ENCODE data around the gene SUPT4H1.

SUPT4H1 gene

DNA sequence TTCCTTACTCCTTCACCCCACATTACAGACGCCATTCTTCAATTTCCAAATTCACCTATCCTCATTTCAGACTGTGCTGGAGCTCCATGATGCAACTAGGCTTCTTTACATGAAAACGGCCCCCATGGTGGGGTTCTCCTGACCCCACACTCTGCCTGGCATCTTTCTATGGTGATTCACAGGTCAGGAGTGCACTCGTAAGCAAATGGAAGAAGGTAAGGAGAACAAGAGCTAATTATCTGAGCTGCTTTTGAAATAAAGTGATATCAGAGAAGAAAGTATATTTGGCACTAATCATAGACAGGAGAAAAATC, 27.5 kb upstream of the SUPT4H1 start:
- H3K27ac ChIP-seq = peak overlapping the region; percentile 90
- TF ChIP-seq, protein P1, sequence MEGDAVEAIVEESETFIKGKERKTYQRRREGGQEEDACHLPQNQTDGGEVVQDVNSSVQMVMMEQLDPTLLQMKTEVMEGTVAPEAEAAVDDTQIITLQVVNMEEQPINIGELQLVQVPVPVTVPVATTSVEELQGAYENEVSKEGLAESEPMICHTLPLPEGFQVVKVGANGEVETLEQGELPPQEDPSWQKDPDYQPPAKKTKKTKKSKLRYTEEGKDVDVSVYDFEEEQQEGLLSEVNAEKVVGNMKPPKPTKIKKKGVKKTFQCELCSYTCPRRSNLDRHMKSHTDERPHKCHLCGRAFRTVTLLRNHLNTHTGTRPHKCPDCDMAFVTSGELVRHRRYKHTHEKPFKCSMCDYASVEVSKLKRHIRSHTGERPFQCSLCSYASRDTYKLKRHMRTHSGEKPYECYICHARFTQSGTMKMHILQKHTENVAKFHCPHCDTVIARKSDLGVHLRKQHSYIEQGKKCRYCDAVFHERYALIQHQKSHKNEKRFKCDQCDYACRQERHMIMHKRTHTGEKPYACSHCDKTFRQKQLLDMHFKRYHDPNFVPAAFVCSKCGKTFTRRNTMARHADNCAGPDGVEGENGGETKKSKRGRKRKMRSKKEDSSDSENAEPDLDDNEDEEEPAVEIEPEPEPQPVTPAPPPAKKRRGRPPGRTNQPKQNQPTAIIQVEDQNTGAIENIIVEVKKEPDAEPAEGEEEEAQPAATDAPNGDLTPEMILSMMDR (conservative IDR thresholded peaks at IDR 0.05) = no peak

DNA sequence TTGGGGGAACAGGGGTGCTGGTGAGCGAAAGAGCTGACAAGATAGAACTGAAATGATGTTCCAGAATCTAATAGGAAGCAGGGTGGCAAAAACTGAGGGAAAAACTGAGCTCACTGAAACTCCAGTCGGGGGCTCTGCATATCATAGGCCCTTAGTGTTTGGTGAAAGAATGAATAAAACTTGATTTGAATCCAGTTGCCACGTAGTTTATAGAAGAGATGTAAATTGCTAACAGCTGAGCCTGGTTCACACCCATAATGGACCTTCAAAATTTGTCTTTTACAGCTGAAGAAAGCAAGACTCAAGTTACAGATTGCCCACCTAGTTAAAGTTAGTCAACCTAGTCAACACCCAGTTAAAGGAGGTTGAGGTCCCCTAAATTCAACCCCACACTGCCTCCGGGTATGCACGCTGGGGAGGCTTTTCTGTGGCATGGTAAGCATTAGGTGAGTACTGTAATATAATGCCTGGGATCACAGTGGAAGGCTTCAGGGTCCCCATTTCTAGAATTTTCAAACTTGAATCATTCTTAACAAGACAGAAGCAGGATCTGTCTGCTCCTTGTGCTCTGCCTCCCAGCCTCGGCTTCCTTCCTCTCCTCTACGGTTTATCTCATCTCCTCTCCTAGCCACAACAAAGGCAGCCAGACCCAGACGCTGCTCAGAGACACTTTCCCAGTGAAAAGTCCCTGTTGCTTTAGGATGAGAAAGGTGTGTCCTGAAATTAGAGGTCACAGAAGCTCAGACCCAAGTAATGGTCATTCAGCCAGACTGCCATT, 26.9 kb upstream of the SUPT4H1 start:
- peak overlapping the region; percentile 90 for H3K27ac ChIP-seq
- TF ChIP-seq, protein P1 (conservative IDR thresholded peaks at IDR 0.05) = no peak

DNA sequence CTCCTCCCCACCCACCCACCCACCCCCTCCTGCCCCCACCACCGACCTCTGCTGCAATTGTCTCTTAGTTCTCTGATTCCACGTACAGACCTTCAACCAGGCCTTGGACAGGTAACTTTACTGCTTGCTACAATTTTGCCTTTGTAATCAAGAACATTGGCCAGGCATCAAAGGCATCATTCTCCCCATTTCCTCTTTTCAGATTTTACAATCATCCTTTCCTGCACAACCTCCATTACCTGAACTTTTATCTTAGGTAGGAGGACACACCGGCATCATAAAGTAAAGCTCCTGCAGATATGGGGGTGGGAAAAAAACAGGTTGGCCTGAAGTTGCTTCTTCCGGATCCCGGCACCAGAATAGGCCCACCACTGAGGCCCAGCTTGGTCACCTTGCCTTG, 25.7 kb upstream of the SUPT4H1 start:
- peak overlapping the region; percentile 90 for H3K27ac ChIP-seq
- TF ChIP-seq, protein P1 (conservative IDR thresholded peaks at IDR 0.05) = no peak

DNA sequence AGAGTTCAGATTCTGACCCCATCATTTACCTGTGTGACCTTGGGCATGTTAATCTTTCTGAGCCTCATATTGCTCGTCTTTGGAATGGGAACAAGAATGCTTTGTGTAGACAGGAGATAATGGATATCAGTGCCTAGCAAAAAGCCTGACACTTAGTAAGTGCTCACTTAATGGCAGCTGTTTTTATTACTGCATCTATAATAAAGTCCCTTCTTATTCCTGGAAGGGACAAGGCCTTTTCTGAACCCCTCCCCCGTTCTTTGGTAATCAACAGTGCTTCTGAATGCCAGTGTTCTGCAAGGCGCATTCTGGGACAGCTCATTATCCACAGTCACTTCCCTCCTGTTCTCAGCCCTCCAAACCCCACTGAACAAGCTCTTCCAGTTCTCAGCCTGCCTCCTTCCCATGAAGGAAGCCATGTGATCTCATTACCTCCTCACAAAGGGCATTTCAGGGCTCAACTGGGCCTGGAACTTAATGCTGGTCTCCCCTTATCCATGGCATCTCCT, 25.1 kb upstream of the SUPT4H1 start:
- peak overlapping the region; percentile 90 for H3K27ac ChIP-seq
- TF ChIP-seq, protein P1 (conservative IDR thresholded peaks at IDR 0.05) = no peak

DNA sequence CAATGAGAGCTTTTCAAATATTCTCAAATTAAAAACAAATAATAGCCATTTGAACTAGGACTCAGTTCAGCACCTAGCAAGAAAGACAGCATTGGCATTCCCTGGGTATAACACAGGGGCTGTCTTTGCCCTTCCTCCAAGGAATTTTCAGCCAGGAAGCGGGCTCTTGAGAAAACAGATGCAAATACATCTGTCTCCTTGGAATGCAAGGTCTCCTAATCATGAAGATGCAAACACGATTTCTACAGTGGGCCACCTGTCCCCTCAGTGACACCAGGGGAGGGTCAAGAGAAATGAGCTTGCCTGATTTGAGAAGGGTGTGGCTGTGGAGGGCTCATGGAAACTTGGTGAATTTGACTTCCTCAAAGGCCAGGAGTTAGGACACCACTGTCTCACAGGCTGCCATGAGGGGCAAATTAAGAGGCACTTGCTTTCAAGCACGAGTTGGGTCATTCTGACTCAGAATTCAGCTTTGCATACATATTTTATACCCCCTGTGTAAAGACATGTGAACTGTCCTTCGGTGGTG, 24.5 kb upstream of the SUPT4H1 start:
- TF ChIP-seq, protein P1 (conservative IDR thresholded peaks at IDR 0.05) = no peak

DNA sequence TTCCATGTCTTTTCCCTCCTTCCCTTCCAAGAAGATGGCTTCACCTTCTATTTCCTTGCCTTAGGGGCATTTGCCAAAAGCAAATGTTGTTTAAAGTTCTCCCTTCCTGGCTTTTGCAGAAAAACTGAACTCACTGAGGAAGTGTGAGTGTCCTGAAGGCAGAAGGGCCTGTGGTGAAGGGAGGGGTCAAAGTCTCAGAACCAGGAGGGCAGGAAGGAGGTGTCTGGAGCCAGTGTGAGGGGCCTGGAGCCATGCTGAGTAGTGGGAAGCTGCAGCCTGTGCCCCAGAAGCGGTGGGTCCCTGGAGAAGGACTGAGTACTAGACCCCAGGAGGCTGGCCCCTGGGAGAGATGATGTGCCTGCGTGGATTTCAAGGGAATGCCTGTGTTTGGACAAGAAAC, 23.8 kb upstream of the SUPT4H1 start:
- TF ChIP-seq, protein P1 (conservative IDR thresholded peaks at IDR 0.05) = no peak

More for the DNA sequence above, 24.5 kb upstream of the SUPT4H1 start:
- peak overlapping the region; percentile 90 for H3K27ac ChIP-seq

DNA sequence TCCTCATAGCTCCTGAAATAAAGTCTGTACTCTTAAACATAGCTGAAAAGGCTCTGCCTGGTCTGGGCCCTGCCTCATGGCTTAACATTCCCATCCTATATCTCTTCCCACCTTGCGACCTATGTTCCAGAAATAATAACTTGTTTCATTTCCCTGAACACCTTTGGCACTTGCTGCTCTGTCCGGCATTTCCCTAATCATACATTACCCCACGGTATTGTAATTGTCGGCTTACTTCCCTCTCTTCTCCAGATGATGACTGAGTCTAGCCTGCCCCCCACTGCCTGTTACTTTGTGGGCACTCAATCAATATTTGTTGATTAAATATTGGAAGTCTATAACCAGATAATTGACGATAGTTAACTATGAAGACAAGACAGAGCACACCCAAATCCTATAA, 23.3 kb upstream of the SUPT4H1 start:
- H3K27ac ChIP-seq = peak overlapping the region; percentile 90
- TF ChIP-seq, protein P1 (conservative IDR thresholded peaks at IDR 0.05) = no peak

More for the DNA sequence above, 23.8 kb upstream of the SUPT4H1 start:
- H3K27ac ChIP-seq = peak overlapping the region; percentile 90

Data from VCaP (cell line).